A673 (cell line): ENCODE measurements around the gene TTC28.

Experiments
- EZH2 ChIP-seq: fragments of 200-600 bp; sonication (generic); IDR thresholded peaks from 2 replicates; pipeline ENCODE4 v1.6.1; 2017; ENCODE audit warnings: borderline replicate concordance, low read depth, mild to moderate bottlenecking, mixed read lengths, antibody characterized with exemption, low read length; ENCODE audit not compliant: poor library complexity, severe bottlenecking
- TF ChIP-seq, protein P1 (sequence below): fragments of 300-800, 200-600 bp; sonication (generic); conservative IDR thresholded peaks from 2 replicates; pipeline ENCODE4 v1.5.1; 2017; ENCODE audit warnings: low read depth, mild to moderate bottlenecking, antibody characterized with exemption, low read length, moderate library complexity, mixed read lengths

DNA sequence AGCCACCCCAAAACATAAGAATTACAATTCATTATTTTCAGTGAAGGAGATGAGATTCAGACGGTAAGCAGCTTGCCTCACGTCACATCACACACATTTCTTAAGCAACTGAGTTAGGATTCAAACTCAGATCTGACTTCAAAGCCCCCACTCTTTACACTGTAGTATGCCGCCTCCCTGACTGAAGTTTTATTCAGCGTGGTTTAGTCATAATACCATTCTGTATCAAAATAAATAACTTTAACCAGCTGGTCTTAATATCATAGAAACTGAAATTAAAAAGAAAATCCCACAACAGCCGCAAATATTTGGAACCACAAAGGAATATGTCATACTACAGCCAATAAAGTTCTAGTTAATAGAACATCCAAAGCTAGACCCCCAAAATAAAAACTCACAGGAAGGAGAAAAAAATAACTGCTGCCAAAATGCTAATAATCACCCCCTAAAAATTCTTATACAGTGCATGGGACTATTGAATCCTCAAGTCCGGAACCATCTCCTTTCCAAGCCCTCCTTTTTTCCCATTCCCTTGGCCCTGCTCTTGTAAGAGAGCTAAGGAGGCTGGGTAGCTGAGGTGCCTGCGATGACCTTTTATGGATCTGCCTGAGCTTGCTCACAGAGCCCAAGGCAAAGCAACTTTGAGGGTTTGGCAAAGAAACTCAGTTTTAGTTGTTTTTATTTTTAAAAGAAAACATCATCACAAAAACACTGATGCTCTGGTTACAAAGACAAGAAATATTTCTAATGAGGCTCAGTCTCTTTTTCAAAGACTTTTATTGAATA, 334.5 kb downstream of the TTC28 start:
- TF ChIP-seq, protein P1, sequence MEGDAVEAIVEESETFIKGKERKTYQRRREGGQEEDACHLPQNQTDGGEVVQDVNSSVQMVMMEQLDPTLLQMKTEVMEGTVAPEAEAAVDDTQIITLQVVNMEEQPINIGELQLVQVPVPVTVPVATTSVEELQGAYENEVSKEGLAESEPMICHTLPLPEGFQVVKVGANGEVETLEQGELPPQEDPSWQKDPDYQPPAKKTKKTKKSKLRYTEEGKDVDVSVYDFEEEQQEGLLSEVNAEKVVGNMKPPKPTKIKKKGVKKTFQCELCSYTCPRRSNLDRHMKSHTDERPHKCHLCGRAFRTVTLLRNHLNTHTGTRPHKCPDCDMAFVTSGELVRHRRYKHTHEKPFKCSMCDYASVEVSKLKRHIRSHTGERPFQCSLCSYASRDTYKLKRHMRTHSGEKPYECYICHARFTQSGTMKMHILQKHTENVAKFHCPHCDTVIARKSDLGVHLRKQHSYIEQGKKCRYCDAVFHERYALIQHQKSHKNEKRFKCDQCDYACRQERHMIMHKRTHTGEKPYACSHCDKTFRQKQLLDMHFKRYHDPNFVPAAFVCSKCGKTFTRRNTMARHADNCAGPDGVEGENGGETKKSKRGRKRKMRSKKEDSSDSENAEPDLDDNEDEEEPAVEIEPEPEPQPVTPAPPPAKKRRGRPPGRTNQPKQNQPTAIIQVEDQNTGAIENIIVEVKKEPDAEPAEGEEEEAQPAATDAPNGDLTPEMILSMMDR, result no peak
- no peak for TF ChIP-seq EZH2
